SK-N-SH treated with all-trans-retinoic acid at 6 μM for 48 hours (cell line): Measurements from ENCODE around the gene HADHA.

Source experiments
- ATAC-seq: fragments of 200-7000 bp; cut with Tn5 transposase; 3 replicates; pipeline ENCODE4 v1.9.1; 2020; ENCODE audit warnings: mild to moderate bottlenecking, moderate library complexity
- BACH2 ChIP-seq: fragments of 250-450 bp; sonication (Bioruptor Pico); IDR thresholded peaks from 2 replicates; pipeline ENCODE4 v1.9.0; 2021; ENCODE audit warnings: mild to moderate bottlenecking, borderline replicate concordance
- CREB5 ChIP-seq: fragments of 250-450 bp; sonication (Bioruptor Pico); IDR thresholded peaks from 2 replicates; pipeline ENCODE4 v1.5.1; 2020; ENCODE audit warnings: low read depth, mild to moderate bottlenecking, moderate library complexity
- GLIS3 ChIP-seq: fragments of 250-450 bp; sonication (Bioruptor Pico); IDR thresholded peaks from 2 replicates; pipeline ENCODE4 v1.5.0; 2020; ENCODE audit warnings: mild to moderate bottlenecking, moderate library complexity
- RARB ChIP-seq: fragments of 250-450 bp; sonication (Bioruptor Pico); IDR thresholded peaks from 2 replicates; pipeline ENCODE4 v1.8.0; 2021; ENCODE audit warnings: mild to moderate bottlenecking, moderate library complexity
- TCF4 ChIP-seq: fragments of 250-450 bp; sonication (Bioruptor Pico); IDR thresholded peaks from 2 replicates; pipeline ENCODE4 v1.8.0; 2021; ENCODE audit warnings: mild to moderate bottlenecking, moderate library complexity, borderline replicate concordance
- TOX ChIP-seq: fragments of 250-450 bp; sonication (Bioruptor Pico); IDR thresholded peaks from 2 replicates; pipeline ENCODE4 v1.8.0; 2021; ENCODE audit warnings: mild to moderate bottlenecking, moderate library complexity, borderline replicate concordance
- TSHZ2 ChIP-seq: fragments of 250-450 bp; sonication (Bioruptor Pico); IDR thresholded peaks from 2 replicates; pipeline ENCODE4 v1.5.0; 2020; ENCODE audit warnings: mild to moderate bottlenecking, moderate library complexity
- ZC3H10 ChIP-seq: fragments of 250-450 bp; sonication (Bioruptor Pico); IDR thresholded peaks from 2 replicates; pipeline ENCODE4 v1.5.1; 2021; ENCODE audit warnings: mild to moderate bottlenecking, moderate library complexity
- ZFP3 ChIP-seq: fragments of 250-450 bp; sonication (Bioruptor Pico); IDR thresholded peaks from 2 replicates; pipeline ENCODE4 v1.5.0; 2020; ENCODE audit warnings: mild to moderate bottlenecking, moderate library complexity
- ZFP30 ChIP-seq: fragments of 450-650 bp; formaldehyde crosslinking; IDR thresholded peaks from 2 replicates; pipeline ENCODE4 v1.5.0; 2022; ENCODE audit warnings: mild to moderate bottlenecking, moderate library complexity
- TF ChIP-seq, protein P1 (sequence below): fragments of 250-450 bp; sonication (Bioruptor Pico); IDR thresholded peaks from 2 replicates; pipeline ENCODE4 v1.8.0; 2020; ENCODE audit warnings: mild to moderate bottlenecking, moderate library complexity, borderline replicate concordance
- TF ChIP-seq, protein P2 (sequence below): fragments of 250-450 bp; sonication (Bioruptor Pico); IDR thresholded peaks from 2 replicates; pipeline ENCODE4 v1.8.0; 2021; ENCODE audit warnings: low read depth, mild to moderate bottlenecking, moderate library complexity, borderline replicate concordance
- TF ChIP-seq, protein P3 (sequence below): fragments of 250-450 bp; sonication (Bioruptor Pico); IDR thresholded peaks from 2 replicates; pipeline ENCODE4 v1.5.1; 2021; ENCODE audit warnings: mild to moderate bottlenecking, moderate library complexity

HADHA gene

DNA sequence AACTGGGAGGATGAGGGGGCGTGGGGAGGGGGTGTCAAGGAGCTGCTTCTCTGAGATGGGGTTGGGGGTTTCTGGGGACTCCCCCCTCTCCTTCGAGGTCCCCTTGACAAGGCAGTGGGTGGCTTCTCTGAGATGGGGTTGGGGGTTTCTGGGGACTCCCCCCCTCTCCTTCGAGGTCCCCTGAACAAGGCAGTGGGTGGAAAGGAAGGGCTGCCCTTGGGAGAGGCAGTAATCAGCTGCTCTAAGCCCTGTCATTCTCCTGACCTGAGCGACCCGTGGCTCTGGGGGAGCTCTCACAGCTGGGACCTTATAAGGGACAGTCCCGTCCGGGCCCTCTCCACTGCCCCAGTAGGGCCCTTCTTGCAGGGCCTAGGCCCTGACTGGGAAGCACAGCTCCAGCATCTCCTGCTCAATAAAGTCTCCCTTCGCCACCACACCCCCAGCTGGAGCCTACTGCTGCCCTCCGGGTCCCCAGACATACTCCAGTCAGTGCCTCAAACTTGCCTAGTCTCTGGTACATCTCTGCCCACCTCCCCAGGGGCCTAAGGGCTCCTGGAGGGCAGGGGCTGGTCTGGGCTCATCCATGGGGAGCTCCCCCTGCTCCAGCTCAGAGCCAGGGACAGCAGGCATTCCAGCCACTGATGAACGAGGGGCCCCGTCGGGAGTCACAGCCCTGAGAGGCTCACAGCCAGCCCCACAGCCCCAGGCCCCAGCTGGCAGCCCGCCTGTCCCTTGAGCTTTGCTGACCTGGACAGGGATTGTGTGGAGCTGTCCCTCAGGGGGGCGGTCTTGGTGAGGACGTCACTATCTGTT is 68.8 kb downstream of the HADHA start:
- ATAC-seq, result no peak
- TF ChIP-seq CREB5 (CRISPR knock-in tag) (no peak), ZFP3 (CRISPR knock-in tag) (no peak), ZFP30 (CRISPR knock-in tag) (no peak), TSHZ2 (no peak), ZC3H10 (CRISPR knock-in tag) (no peak), TOX (CRISPR knock-in tag) (no peak), GLIS3 (no peak), TCF4 (CRISPR knock-in tag) (no peak)
- TF ChIP-seq, protein P1, sequence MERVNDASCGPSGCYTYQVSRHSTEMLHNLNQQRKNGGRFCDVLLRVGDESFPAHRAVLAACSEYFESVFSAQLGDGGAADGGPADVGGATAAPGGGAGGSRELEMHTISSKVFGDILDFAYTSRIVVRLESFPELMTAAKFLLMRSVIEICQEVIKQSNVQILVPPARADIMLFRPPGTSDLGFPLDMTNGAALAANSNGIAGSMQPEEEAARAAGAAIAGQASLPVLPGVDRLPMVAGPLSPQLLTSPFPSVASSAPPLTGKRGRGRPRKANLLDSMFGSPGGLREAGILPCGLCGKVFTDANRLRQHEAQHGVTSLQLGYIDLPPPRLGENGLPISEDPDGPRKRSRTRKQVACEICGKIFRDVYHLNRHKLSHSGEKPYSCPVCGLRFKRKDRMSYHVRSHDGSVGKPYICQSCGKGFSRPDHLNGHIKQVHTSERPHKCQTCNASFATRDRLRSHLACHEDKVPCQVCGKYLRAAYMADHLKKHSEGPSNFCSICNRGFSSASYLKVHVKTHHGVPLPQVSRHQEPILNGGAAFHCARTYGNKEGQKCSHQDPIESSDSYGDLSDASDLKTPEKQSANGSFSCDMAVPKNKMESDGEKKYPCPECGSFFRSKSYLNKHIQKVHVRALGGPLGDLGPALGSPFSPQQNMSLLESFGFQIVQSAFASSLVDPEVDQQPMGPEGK (CRISPR knock-in tag), result no peak
- TF ChIP-seq, all 23 proteins: peak for 0

DNA sequence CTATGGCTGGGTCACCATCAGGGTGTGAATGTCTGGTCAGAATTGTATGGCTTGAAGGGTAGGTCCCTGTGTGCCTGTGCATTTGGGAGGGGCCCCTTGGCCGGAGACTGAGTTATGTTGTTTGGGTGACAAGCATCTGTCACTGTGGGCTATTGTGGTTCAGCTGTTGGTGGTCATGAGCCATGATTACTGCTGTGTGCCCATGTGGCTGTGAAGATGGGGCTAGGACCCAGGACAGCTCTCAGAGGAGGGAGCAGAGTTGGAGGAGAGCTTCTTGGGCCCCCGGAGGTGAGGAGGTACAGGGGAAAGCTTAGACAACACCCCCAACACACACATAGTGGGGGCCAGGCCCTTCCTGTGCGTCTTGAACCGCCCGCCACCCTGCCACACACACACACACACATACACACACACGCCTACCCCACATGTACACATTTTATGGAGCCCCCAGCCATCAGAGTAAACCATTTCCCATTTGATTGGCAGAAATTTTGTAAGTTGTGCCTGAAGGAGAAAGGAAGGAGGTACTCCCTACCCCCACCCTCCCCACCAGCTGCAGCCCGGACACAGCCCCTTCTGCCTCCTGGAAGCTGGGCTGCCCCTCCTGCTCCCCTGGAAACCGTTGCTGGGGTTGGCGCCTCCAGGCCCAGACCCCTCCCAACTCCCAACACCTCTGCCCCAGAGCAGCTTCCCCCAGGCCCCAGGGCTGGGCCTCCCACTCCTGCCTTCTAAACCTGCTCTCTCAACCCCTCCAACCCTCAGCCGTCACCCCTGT is 69.6 kb downstream of the HADHA start:
- no peak for ATAC-seq
- TF ChIP-seq BACH2 (CRISPR knock-in tag) (no peak), RARB (no peak), ZFP3 (CRISPR knock-in tag) (no peak), TSHZ2 (no peak)
- TF ChIP-seq, protein P2, sequence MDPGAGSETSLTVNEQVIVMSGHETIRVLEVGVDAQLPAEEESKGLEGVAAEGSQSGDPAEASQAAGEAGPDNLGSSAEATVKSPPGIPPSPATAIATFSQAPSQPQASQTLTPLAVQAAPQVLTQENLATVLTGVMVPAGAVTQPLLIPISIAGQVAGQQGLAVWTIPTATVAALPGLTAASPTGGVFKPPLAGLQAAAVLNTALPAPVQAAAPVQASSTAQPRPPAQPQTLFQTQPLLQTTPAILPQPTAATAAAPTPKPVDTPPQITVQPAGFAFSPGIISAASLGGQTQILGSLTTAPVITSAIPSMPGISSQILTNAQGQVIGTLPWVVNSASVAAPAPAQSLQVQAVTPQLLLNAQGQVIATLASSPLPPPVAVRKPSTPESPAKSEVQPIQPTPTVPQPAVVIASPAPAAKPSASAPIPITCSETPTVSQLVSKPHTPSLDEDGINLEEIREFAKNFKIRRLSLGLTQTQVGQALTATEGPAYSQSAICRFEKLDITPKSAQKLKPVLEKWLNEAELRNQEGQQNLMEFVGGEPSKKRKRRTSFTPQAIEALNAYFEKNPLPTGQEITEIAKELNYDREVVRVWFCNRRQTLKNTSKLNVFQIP (CRISPR knock-in tag), result no peak
- TF ChIP-seq, protein P3, sequence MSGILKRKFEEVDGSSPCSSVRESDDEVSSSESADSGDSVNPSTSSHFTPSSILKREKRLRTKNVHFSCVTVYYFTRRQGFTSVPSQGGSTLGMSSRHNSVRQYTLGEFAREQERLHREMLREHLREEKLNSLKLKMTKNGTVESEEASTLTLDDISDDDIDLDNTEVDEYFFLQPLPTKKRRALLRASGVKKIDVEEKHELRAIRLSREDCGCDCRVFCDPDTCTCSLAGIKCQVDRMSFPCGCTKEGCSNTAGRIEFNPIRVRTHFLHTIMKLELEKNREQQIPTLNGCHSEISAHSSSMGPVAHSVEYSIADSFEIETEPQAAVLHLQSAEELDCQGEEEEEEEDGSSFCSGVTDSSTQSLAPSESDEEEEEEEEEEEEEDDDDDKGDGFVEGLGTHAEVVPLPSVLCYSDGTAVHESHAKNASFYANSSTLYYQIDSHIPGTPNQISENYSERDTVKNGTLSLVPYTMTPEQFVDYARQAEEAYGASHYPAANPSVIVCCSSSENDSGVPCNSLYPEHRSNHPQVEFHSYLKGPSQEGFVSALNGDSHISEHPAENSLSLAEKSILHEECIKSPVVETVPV (CRISPR knock-in tag), result no peak
- TF ChIP-seq, protein P1 (CRISPR knock-in tag), result no peak
- TF ChIP-seq, all 23 proteins: peak for 0
